GM12865 (cell line): ENCODE data around the gene TTC34.
"Not testable (repeated sequence)": the region's sequence is repeated elsewhere in the genome, so short reads cannot be mapped to it uniquely, and the experiment has no call there.

Experiments
- DNase-seq: peaks from one replicate; pipeline ENCODE4 v3.0.0; 2010; ENCODE audit warnings: low read depth
- H3K4me3 ChIP-seq: 2 replicates; pipeline ENCODE4 v1.5.1; 2011; ENCODE audit warnings: mild to moderate bottlenecking, low read depth, low read length, control low read depth
- TF ChIP-seq, protein P1 (sequence below): IDR thresholded peaks from 2 replicates; pipeline ENCODE4 v1.5.1; 2011; ENCODE audit warnings: low read length, control low read depth, low read depth, inconsistent platforms; ENCODE audit not compliant: insufficient read depth; ENCODE audit errors: missing control alignments

Gene TTC34

DNA sequence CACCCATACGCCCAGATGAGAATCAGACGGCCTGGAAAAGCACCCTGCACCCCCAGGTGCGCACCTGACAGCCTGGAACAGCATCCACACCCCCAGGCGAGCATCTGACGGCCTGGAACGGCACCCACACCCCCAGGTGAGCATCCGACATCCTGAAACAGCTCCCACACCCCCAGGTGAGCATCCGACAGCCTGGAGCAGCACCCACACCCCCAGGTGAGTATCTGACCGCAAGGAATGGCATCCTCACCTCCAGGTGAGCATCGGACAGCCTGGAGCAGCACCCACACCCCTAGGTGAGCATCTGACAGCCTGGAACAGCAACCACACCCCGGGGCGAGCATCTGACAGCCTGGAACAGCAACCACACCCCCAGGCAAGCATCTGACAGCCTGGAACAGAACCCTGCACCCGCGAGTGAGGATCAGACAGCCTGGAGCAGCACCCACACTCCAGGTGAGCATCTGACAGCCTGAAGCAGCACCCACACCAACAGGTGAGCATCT lies 147.0 kb downstream of the TTC34 start:
- not testable (repeated sequence) for DNase-seq, H3K4me3 ChIP-seq

DNA sequence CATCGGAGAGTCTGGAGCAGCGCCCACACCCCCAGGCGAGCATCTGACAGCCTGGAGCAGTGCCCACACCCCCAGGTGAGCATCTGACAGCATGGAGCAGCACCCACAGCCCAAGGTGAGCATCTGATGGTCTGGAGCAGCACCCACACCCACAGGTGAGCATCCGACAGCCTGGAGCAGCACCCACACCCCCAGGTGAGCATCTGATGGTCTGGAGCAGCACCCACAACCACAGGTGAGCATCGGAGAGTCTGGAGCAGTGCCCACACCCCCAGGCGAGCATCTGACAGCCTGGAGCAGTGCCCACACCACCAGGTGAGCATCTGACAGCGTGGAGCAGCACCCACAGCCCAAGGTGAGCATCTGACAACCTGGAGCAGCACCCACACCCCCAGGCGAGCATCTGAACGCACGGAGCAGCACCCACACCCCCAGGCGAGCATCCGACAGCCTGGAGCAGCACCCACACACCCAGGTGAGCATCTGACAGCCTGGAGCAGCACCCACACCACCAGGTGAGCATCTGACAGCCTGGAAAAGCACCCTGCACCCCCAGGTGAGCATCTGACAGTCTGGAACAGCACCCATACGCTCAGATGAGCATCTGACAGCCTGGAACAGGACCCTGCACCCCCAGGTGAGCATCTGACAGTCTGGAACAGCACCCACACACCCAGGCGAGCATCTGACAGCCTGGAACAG lies 147.6 kb downstream of the TTC34 start:
- DNase-seq, H3K4me3 ChIP-seq: not testable (repeated sequence)

GRCh38 chr1:2652926-2653571 lies 148.4 kb downstream of the TTC34 start:
- not testable (repeated sequence) for H3K4me3 ChIP-seq, DNase-seq

- not testable (repeated sequence) for DNase-seq
These were observed 149.2 kb downstream of the TTC34 start for GRCh38 chr1:2652152-2652925.

GRCh38 chr1:2650967-2651645 lies 150.4 kb downstream of the TTC34 start:
- H3K4me3 ChIP-seq = no peak overlapping the region
- TF ChIP-seq, protein P1, sequence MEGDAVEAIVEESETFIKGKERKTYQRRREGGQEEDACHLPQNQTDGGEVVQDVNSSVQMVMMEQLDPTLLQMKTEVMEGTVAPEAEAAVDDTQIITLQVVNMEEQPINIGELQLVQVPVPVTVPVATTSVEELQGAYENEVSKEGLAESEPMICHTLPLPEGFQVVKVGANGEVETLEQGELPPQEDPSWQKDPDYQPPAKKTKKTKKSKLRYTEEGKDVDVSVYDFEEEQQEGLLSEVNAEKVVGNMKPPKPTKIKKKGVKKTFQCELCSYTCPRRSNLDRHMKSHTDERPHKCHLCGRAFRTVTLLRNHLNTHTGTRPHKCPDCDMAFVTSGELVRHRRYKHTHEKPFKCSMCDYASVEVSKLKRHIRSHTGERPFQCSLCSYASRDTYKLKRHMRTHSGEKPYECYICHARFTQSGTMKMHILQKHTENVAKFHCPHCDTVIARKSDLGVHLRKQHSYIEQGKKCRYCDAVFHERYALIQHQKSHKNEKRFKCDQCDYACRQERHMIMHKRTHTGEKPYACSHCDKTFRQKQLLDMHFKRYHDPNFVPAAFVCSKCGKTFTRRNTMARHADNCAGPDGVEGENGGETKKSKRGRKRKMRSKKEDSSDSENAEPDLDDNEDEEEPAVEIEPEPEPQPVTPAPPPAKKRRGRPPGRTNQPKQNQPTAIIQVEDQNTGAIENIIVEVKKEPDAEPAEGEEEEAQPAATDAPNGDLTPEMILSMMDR = no peak
- no peak for DNase-seq

More at GRCh38 chr1:2652152-2652925, 149.2 kb downstream of the TTC34 start:
- H3K4me3 ChIP-seq = not testable (repeated sequence)

- TF ChIP-seq, protein P1 = no peak
- no peak for DNase-seq
- H3K4me3 ChIP-seq = no peak overlapping the region
These were observed 154.7 kb downstream of the TTC34 start for GRCh38 chr1:2646837-2647236.

- H3K4me3 ChIP-seq = no peak overlapping the region
- TF ChIP-seq, protein P1 = no peak
These were observed 155.7 kb downstream of the TTC34 start for GRCh38 chr1:2645776-2646175.

DNA sequence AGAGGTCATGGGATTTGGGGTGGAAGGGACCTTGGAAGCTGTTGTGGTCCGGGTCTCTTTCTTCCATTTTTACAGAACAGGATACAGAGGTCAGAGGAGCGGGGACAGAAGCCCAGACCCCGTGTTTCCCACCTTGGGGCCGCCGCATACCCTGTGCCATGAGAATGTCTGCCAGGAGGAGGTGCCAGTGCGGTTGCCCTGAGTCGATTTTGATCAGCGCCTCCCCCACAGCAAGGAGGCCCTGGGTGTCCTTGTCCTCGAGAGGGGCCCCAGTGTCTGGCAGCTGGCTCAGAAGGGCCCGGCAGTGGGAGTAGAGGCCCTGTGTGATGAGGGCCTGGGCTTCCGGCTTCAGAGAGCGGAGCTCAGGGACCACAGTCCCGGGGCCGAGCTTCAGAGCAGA lies 156.3 kb downstream of the TTC34 start:
- TF ChIP-seq, protein P1 = no peak
- DNase-seq = no peak
- no peak overlapping the region for H3K4me3 ChIP-seq

More at GRCh38 chr1:2645776-2646175, 155.7 kb downstream of the TTC34 start:
- no peak for DNase-seq
